Stomach (tissue), 4 donors: Measurements from ENCODE around the gene DUSP28.

Source experiments
- EP300 ChIP-seq: sonication (generic); formaldehyde crosslinking; IDR thresholded peaks from one replicate; pipeline ENCODE4 v1.6.1; 2017; ENCODE audit warnings: antibody characterized with exemption
- POLR2A ChIP-seq, 4 donors: fragments of 450-650 bp; IDR thresholded peaks; one replicate each; pipeline ENCODE4 v1.6.1; 2016; ENCODE audit warnings: antibody characterized with exemption in 4 of 4, control low read depth in 2 of 4, mild to moderate bottlenecking in 1 of 4, moderate library complexity in 1 of 4
- TF ChIP-seq, protein P1 (sequence below), 7 experiments: fragments of 450-650 bp in 4 of 7; fragments of 200-600 bp in 3 of 7; sonication (generic) in 3 of 7; IDR thresholded peaks; one replicate each; pipeline ENCODE4 v1.5.1; 2016 to 2019; ENCODE audit warnings: antibody characterized with exemption in 7 of 7, control low read depth in 2 of 7, mild to moderate bottlenecking in 1 of 7

- TF ChIP-seq, protein P1, sequence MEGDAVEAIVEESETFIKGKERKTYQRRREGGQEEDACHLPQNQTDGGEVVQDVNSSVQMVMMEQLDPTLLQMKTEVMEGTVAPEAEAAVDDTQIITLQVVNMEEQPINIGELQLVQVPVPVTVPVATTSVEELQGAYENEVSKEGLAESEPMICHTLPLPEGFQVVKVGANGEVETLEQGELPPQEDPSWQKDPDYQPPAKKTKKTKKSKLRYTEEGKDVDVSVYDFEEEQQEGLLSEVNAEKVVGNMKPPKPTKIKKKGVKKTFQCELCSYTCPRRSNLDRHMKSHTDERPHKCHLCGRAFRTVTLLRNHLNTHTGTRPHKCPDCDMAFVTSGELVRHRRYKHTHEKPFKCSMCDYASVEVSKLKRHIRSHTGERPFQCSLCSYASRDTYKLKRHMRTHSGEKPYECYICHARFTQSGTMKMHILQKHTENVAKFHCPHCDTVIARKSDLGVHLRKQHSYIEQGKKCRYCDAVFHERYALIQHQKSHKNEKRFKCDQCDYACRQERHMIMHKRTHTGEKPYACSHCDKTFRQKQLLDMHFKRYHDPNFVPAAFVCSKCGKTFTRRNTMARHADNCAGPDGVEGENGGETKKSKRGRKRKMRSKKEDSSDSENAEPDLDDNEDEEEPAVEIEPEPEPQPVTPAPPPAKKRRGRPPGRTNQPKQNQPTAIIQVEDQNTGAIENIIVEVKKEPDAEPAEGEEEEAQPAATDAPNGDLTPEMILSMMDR (IDR thresholded peaks at IDR 0.05), result no peak
- no peak for TF ChIP-seq POLR2A (IDR thresholded peaks at IDR 0.05)
- TF ChIP-seq EP300, result no peak
These were observed 1.3 kb downstream of the DUSP28 start for GRCh38 chr2:240561325-240561971.
